ENCODE measurements around the gene RGS14. TPM values are rescaled to one million over a fixed set of nuclear protein-coding genes. Genes with fewer than 3 reads are reported as not detected.

The RGS14 gene, protein sequence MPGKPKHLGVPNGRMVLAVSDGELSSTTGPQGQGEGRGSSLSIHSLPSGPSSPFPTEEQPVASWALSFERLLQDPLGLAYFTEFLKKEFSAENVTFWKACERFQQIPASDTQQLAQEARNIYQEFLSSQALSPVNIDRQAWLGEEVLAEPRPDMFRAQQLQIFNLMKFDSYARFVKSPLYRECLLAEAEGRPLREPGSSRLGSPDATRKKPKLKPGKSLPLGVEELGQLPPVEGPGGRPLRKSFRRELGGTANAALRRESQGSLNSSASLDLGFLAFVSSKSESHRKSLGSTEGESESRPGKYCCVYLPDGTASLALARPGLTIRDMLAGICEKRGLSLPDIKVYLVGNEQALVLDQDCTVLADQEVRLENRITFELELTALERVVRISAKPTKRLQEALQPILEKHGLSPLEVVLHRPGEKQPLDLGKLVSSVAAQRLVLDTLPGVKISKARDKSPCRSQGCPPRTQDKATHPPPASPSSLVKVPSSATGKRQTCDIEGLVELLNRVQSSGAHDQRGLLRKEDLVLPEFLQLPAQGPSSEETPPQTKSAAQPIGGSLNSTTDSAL
- 10 to 100 TPM in 1 of 4 donors, 1 to 10 TPM in 3; 7.0 to 16.4 (median 7.5) TPM for total RNA-seq

DNA sequence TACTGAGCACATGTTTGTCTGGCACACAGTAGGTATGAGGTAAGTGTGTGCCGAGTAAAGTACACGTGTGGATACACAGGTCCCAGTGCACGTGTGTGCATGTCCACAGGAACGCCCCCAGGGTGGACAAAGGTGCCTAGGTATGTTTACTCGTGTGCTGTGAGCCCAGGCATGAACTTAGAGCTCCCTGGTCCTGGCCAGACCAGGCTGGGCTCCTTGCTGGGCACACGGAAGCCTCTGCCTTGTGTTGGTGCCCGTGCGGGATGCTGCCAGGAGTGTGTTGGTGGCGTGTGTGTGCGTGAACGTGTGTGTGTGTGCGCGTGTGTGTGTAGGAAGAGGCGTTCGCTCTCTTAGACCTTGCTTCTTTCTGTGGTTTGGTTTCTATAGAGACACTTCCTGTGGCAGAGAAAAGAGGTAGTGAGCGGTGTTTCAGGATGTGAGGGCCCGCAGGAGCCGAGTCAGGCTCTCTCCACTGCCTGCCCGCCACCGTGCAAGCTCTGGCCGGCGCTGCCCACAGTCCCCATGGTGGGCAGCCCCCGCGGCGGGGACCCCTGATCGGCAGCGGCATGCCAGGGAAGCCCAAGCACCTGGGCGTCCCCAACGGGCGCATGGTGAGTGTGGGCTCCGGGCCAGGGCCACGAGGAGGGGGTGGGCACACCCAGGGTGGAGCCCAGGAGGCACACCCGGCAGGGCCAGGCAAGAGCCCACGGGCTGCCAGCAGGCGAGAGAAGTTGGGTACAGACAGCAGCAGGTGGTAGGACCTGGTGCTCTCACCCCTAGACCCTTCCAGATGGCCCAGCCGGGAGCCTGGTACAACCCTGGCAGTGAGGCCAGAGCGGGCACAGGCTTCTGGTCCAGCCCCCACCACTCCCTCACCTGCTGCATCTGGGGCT, at the start of gene RGS14:
Gene RGS14, plus strand, starts transcription at position 466 of the 893 bp plus-strand sequence. Its CDS starts 101 bp downstream, at position 567.
- TF ChIP-seq, protein P1, sequence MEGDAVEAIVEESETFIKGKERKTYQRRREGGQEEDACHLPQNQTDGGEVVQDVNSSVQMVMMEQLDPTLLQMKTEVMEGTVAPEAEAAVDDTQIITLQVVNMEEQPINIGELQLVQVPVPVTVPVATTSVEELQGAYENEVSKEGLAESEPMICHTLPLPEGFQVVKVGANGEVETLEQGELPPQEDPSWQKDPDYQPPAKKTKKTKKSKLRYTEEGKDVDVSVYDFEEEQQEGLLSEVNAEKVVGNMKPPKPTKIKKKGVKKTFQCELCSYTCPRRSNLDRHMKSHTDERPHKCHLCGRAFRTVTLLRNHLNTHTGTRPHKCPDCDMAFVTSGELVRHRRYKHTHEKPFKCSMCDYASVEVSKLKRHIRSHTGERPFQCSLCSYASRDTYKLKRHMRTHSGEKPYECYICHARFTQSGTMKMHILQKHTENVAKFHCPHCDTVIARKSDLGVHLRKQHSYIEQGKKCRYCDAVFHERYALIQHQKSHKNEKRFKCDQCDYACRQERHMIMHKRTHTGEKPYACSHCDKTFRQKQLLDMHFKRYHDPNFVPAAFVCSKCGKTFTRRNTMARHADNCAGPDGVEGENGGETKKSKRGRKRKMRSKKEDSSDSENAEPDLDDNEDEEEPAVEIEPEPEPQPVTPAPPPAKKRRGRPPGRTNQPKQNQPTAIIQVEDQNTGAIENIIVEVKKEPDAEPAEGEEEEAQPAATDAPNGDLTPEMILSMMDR (IDR thresholded peaks at IDR 0.05; ENCODE audit: low read depth): no peak

DNA sequence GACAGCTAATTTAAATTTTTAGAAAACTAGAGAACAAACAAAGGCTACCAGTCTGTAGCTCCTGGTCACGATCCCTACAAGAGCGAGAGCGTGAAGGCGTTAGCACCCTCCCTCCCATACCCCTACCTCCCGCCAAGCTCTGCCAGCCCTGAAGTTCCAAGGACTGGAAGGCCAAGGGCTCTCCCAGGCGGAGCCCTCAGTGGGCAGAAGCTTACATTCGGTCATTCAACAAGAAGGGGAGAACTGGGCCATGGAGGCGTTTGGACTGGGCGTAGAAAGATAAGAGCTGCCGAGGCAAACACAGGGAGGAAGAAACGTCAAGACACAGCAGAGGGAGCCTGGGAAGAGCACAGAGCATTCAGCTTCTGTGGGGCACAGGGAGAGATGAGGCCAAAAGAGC, 49.0 kb upstream of the RGS14 start:
- TF ChIP-seq, protein P1 (IDR thresholded peaks at IDR 0.05; ENCODE audit: low read depth): no peak

DNA sequence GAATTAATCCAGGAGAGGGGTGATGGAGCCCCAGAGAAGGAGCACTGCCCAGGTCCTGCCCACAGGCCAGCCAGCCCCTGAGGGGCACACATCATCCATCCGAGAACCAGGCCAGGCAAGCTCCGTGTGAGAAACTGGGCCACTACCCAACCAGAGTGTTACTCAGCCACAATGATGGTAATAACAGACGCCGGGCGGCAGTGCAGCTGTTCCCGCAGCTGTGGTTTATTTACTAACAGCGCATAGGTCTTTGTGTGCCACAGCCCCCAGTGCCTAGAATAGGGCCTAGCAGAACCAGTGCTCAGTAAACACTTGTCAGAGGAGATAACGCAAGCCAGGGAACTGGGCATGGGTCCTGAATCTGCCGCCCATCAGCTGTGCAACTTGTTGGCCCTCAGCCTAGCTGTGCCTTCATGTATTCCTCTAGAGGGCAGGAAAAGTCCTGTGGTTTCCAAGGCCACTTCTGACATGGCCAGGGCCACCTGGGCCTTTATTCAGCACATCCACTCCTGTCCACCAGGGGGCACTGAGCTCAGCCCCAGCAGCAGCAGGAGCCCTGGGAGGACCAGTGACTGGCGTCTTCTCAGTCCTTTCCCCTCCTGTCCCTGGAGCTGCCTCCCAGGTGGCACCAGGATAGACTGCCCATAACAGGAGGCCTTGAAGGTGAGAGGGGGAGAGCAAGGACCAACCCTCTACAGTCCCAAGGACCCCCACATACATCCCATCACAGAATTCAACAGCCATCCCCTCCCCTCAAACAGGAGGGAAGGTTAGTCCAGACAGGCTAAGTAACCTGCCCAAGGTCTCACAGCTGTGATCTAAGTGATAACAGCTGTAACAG, 48.2 kb upstream of the RGS14 start:
- TF ChIP-seq, protein P1 (IDR thresholded peaks at IDR 0.05; ENCODE audit: low read depth): no peak

DNA sequence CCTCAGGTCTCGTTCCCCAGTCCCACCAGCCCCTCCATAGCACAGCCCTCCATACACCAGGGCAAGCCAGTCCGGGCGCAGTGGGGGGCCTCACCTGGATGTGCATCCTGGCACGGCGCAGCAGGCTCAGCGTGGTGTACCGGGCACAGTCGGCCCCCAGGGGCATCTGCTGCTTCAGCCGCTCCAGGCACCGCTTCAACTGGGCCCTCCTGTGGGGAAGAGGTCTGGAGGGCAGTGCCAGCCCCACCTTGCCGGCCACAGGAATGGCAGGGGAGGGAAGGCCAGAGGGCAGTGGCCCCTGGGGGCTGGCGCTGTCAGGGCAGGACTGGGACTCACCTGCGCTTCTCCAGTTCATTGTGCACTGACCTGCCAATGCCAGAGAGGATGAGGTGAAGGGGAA, 47.4 kb upstream of the RGS14 start:
- TF ChIP-seq, protein P1 (IDR thresholded peaks at IDR 0.05; ENCODE audit: low read depth): no peak

DNA sequence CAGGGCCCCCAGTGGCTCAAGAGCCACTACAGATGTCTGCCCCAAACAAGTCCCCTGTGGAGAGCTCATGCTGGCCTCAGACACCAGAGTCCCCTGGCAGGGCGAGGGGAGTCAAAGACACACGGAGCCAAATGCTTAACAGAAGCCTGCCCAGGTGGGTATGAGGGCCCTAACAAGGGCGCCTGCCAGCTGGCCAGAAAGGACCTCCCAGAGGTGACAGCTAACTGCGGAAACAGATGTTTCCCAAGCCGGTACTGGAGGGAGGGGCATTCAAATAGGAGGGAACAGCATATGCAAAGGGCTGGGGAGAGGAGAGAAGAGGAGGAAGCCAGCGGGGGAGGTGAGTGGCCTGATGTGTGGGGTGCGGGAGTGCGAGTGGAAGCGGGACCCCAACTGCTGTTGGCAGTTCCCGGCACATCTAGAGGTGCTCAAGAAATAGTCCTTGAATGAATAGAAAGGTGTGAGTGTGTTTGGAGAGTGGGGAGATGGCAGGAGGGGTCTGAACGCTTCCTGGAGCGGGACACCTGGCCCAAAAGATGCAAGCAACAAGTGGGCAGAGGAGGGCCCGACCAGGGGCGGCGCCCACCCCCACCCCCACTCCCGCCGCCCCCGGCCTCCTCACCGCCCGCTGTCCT, 46.9 kb upstream of the RGS14 start:
- TF ChIP-seq, protein P1 (IDR thresholded peaks at IDR 0.05; ENCODE audit: low read depth): no peak

DNA sequence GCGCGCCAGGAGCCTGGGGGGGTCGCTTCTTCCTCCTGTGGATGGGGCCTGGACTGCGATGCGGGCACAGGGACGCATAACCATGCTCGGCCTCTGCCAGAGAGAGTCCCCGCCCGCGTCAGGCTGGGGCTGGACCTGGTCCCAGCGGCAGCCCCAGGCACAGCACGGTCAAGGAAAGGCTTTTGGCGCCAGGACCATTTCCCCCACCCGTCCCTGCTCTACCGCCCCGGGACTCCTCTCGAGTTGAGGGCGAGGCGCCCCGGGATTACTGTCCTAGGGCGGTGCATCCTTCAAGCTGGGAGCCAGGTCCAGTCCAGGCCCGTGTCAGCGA, 46.4 kb upstream of the RGS14 start:
- TF ChIP-seq, protein P1 (IDR thresholded peaks at IDR 0.05; ENCODE audit: low read depth): no peak
